K562 (cell line): ENCODE data around the gene UBASH3A. TPM values are rescaled to one million over a fixed set of nuclear protein-coding genes. Genes with fewer than 3 reads are reported as not detected.

Experiments
- BCL6 ChIP-seq: fragments of 250-450 bp; sonication (Bioruptor Pico); IDR thresholded peaks from 2 replicates; pipeline ENCODE4 v1.4.0; 2020
- CCAR2 ChIP-seq: fragments of 200-400 bp; formaldehyde crosslinking; IDR thresholded peaks from 2 replicates; pipeline ENCODE4 v1.6.1; 2017; ENCODE audit warnings: mild to moderate bottlenecking, low read depth, low read length
- DMBX1 ChIP-seq: fragments of 250-450 bp; sonication (Bioruptor Pico); IDR thresholded peaks from 2 replicates; pipeline ENCODE4 v1.8.0; 2022; ENCODE audit warnings: inconsistent platforms, mild to moderate bottlenecking, moderate library complexity, borderline replicate concordance
- ELF4 ChIP-seq: fragments of 450-650 bp; formaldehyde crosslinking; IDR thresholded peaks from 2 replicates; pipeline ENCODE4 v1.4.0; 2022; ENCODE audit warnings: missing genetic modification characterization
- GTF2F1 ChIP-seq: IDR thresholded peaks from 2 replicates; pipeline ENCODE4 v1.6.1; 2011; ENCODE audit warnings: low read depth, low read length, improper control_type of control experiment
- MGA ChIP-seq: fragments of 450-650 bp; IDR thresholded peaks from 2 replicates; pipeline ENCODE4 v1.6.1; 2016; ENCODE audit warnings: mild to moderate bottlenecking, moderate library complexity
- NR2C1 ChIP-seq, 2 experiments: fragments of 450-650 bp; IDR thresholded peaks; 2 replicates each; pipeline ENCODE4 v1.6.1; 2017; ENCODE audit warnings: mild to moderate bottlenecking in 2 of 2, antibody characterized with exemption in 1 of 2, inconsistent platforms in 1 of 2, missing compliant biosample characterization in 1 of 2, missing genetic modification characterization in 1 of 2
- SAP30 ChIP-seq: fragments of 200-600 bp; sonication (generic); IDR thresholded peaks from 2 replicates; pipeline ENCODE4 v1.6.1; 2012; ENCODE audit warnings: borderline replicate concordance, low read depth, mild to moderate bottlenecking, moderate library complexity, low read length, control low read depth, inconsistent platforms; ENCODE audit not compliant: insufficient read depth, poor library complexity, severe bottlenecking
- TARDBP ChIP-seq: fragments of 450-650 bp; IDR thresholded peaks from 2 replicates; pipeline ENCODE4 v1.6.1; 2016
- TBP ChIP-seq: optimal IDR thresholded peaks from 2 replicates; pipeline ENCODE3; 2011; ENCODE audit warnings: low read depth, low read length, improper control_type of control experiment
- ZNF354B ChIP-seq: fragments of 250-450 bp; sonication (Bioruptor Pico); IDR thresholded peaks from 2 replicates; pipeline ENCODE4 v1.4.0; 2020
- ZNF512 ChIP-seq: IDR thresholded peaks from 2 replicates; pipeline ENCODE4 v1.6.1; 2016; ENCODE audit warnings: missing genetic modification characterization, missing compliant biosample characterization
- polyA plus RNA-seq, 8 experiments: library from polyadenylated mRNA; depleted of rRNA in 4 of 8; stranded (reverse) in 5 of 8; unstranded in 3 of 8; fragments of >200 nt; fragmentation: Nextera tagmentation in 2 of 8; fragmentation: Illumina TruSeq in 1 of 8; extraction: Ambion mirVana in 2 of 8; extraction: Trizol in 1 of 8; gene quantifications; 2 replicates each; pipeline versions ENCODE4 v1.2.1 to v1.2.3, GENCODE V29; 2011 to 2014; ENCODE audit warnings: inconsistent platforms in 1 of 8, missing spikeins in 1 of 8
- total RNA-seq, 7 experiments: library from RNA; depleted of rRNA in 6 of 7; stranded (reverse); fragments of >200 nt in 6 of 7; fragmentation: Illumina TruSeq in 2 of 7; extraction: Trizol in 2 of 7; gene quantifications; 2 replicates each; pipeline versions ENCODE4 v1.2.1 to v1.2.3, GENCODE V29; 2011 to 2021; ENCODE audit warnings: low replicate concordance in 1 of 7
- TF ChIP-seq, protein P1 (sequence below): fragments of 450-650 bp; formaldehyde crosslinking; IDR thresholded peaks from 2 replicates; pipeline ENCODE4 v1.4.0; 2020; ENCODE audit warnings: mild to moderate bottlenecking, mixed read lengths

Gene UBASH3A
- total and polyA plus RNA-seq, 9 of the 15 experiments (the other 6 are each of a cell fraction or from before 2014, with no cell fraction given), result 0.23 to 1.8 (median 1.1) TPM

- peak; percentile 51; the same call in 1 of the 2 replicates for TF ChIP-seq MGA
- TF ChIP-seq CCAR2, result no peak
- no peak for TF ChIP-seq TARDBP
- no peak for TF ChIP-seq SAP30
- TF ChIP-seq ZNF512 (tag), result no peak
- TF ChIP-seq DMBX1 (CRISPR knock-in tag), result peak; percentile 67; the same call in 1 of the 2 replicates
- TF ChIP-seq ELF4 (CRISPR knock-in tag), result peak; percentile 80
- TF ChIP-seq TBP, result no peak
- no peak for TF ChIP-seq BCL6 (CRISPR knock-in tag)
- TF ChIP-seq GTF2F1, result no peak
- no peak for TF ChIP-seq ZNF354B (CRISPR knock-in tag)
- TF ChIP-seq, protein P1, sequence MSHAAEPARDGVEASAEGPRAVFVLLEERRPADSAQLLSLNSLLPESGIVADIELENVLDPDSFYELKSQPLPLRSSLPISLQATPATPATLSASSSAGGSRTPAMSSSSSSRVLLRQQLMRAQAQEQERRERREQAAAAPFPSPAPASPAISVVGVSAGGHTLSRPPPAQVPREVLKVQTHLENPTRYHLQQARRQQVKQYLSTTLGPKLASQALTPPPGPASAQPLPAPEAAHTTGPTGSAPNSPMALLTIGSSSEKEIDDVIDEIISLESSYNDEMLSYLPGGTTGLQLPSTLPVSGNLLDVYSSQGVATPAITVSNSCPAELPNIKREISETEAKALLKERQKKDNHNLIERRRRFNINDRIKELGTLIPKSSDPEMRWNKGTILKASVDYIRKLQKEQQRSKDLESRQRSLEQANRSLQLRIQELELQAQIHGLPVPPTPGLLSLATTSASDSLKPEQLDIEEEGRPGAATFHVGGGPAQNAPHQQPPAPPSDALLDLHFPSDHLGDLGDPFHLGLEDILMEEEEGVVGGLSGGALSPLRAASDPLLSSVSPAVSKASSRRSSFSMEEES (CRISPR knock-in tag), result no peak
- TF ChIP-seq NR2C1 (IDR thresholded peaks at IDR 0.05), result no peak
- TF ChIP-seq NR2C1 (tag; IDR thresholded peaks at IDR 0.05), result no peak
Observed at GRCh38 chr21:42463861-42464515, 60.3 kb downstream of the UBASH3A start (continued).
